C4-2B (cell line): ENCODE results near the gene TSC22D1.

Experiments used
- H3K27ac ChIP-seq: fragments of 450-650 bp; 2 replicates; pipeline ENCODE4 v1.5.1; 2017
- ZFX ChIP-seq: fragments of 450-650 bp; IDR thresholded peaks from 2 replicates; pipeline ENCODE4 v1.6.1; 2017
- TF ChIP-seq, protein P1 (sequence below): fragments of 450-650 bp; conservative IDR thresholded peaks from 2 replicates; pipeline ENCODE4 v1.5.1; 2017; ENCODE audit warnings: mild to moderate bottlenecking

The TSC22D1 gene

GRCh38 chr13:44417876-44418275 lies 158.3 kb downstream of the TSC22D1 start:
- TF ChIP-seq, protein P1, sequence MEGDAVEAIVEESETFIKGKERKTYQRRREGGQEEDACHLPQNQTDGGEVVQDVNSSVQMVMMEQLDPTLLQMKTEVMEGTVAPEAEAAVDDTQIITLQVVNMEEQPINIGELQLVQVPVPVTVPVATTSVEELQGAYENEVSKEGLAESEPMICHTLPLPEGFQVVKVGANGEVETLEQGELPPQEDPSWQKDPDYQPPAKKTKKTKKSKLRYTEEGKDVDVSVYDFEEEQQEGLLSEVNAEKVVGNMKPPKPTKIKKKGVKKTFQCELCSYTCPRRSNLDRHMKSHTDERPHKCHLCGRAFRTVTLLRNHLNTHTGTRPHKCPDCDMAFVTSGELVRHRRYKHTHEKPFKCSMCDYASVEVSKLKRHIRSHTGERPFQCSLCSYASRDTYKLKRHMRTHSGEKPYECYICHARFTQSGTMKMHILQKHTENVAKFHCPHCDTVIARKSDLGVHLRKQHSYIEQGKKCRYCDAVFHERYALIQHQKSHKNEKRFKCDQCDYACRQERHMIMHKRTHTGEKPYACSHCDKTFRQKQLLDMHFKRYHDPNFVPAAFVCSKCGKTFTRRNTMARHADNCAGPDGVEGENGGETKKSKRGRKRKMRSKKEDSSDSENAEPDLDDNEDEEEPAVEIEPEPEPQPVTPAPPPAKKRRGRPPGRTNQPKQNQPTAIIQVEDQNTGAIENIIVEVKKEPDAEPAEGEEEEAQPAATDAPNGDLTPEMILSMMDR = no peak
- TF ChIP-seq ZFX = no peak

DNA sequence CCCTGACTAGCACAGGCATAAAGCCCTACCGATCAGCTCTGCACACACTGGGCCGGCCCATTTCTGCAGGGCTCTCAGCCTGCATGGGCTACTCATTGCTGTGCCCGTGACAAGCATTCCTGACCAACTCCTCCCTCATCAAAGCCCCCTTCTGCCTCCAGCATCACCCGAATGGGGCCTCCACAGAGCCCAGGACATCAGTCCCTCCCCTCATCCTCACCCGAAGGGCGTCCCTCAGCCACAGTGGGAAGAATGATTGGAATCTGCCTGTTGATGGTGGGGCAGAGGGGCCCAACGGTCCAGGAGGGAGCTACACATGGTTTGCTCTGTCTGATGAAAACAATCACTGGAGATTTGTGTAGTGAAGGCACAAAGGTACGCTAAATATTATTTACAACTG lies 158.7 kb downstream of the TSC22D1 start:
- no peak for TF ChIP-seq ZFX
- TF ChIP-seq, protein P1 = no peak
- H3K27ac ChIP-seq = no peak overlapping the region

More at GRCh38 chr13:44417876-44418275, 158.3 kb downstream of the TSC22D1 start:
- no peak overlapping the region for H3K27ac ChIP-seq

- no peak for TF ChIP-seq ZFX
- TF ChIP-seq, protein P1 = no peak
- no peak overlapping the region for H3K27ac ChIP-seq
Measured at GRCh38 chr13:44416744-44417143, 159.4 kb downstream of the TSC22D1 start.

GRCh38 chr13:44416301-44416700 lies 159.8 kb downstream of the TSC22D1 start:
- no peak for TF ChIP-seq ZFX
- TF ChIP-seq, protein P1 = no peak
- no peak overlapping the region for H3K27ac ChIP-seq

DNA sequence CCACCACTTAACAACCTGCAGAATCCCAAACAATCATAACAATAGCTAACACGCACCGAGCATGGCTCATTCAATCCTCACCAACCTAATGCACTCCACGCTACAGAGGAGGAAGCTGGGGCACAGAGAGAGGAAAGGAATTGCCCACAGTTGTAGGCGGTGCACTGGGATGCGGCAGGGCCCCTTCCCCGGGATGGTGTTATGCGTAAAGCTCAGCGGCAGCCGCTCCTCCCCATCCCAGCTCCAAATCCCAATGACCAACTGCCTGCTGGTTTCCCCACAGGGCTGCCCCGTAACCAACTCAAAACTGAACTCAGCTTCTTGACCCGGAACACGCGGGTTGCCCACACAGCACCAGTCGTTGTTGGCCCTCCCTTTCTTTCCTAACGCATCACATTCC lies 160.3 kb downstream of the TSC22D1 start:
- no peak overlapping the region for H3K27ac ChIP-seq
- no peak for TF ChIP-seq ZFX
- TF ChIP-seq, protein P1 = no peak

GRCh38 chr13:44414716-44415115 lies 161.4 kb downstream of the TSC22D1 start:
- TF ChIP-seq, protein P1 = no peak
- TF ChIP-seq ZFX = no peak
- no peak overlapping the region for H3K27ac ChIP-seq

- TF ChIP-seq, protein P1 = no peak
- no peak for TF ChIP-seq ZFX
Measured at GRCh38 chr13:44413095-44413494, 163.0 kb downstream of the TSC22D1 start.

More at GRCh38 chr13:44413095-44413494, 163.0 kb downstream of the TSC22D1 start:
- H3K27ac ChIP-seq = no peak overlapping the region
